Measurements from ENCODE around the gene PEX11G. TPM values are rescaled to one million over a fixed set of nuclear protein-coding genes. Genes with fewer than 3 reads are reported as not detected.
"Not testable (repeated sequence)": the region's sequence is repeated elsewhere in the genome, so short reads cannot be mapped to it uniquely, and the experiment has no call there.

The PEX11G gene
- total RNA-seq, 2 donors from 2014 or later: 0.27 to 0.74 TPM

DNA sequence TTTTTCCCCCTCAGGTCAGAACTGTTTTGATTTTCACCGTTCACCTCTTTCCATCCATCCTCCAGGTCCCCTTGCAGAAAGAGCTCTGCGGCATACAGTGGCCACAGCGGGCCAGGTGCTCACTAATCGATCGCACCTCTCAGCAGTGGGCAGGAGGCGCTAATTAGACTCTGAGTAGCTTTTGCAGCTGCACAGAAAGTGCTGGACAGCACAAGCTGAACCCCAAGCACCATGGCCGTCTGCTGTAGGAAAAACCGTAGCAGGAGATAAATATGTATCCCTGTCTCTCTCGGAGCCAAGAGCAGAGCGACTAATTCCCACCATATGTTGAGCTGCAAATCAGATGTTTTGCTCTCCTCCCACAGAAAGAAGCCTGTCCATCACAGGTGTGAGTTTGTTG lies 54.4 kb downstream of the PEX11G start:
- no peaks in the 10 kb centered on the region for H3K36me3 Mint-ChIP-seq
- H3K27ac Mint-ChIP-seq: peak overlapping the region in 1 of 2 donors; percentile 83
- no peaks in the 10 kb centered on the region for H3K9me3 Mint-ChIP-seq
- no peak for DNase-seq (ENCODE audit: low spot score in 2 of 2)
- no peak for ATAC-seq

DNA sequence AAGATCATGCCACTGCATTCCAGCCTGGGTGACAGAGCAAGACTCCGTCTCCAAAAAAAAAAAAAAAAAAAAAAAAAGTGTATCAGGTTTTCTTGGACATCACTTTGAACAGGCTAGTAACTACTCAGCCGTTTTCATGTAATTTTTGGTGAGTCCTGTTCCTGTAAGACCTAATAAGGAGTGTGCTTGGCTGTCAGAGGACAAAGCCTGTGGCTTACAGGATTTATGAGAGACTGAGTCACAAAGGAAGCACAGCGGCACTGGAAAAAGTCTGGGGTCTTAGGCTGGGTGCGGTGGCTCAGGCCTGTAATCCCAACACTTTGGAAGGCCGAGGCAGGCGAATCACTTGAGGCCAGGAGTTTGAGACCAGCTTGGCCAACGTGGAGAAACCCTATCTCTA lies 55.4 kb downstream of the PEX11G start:
- H3K36me3 Mint-ChIP-seq; ATAC-seq; DNase-seq (ENCODE audit: low spot score in 2 of 2); H3K9me3 Mint-ChIP-seq: not testable (repeated sequence)
- peak overlapping the region; percentile 36 to 66 for H3K27ac Mint-ChIP-seq

DNA sequence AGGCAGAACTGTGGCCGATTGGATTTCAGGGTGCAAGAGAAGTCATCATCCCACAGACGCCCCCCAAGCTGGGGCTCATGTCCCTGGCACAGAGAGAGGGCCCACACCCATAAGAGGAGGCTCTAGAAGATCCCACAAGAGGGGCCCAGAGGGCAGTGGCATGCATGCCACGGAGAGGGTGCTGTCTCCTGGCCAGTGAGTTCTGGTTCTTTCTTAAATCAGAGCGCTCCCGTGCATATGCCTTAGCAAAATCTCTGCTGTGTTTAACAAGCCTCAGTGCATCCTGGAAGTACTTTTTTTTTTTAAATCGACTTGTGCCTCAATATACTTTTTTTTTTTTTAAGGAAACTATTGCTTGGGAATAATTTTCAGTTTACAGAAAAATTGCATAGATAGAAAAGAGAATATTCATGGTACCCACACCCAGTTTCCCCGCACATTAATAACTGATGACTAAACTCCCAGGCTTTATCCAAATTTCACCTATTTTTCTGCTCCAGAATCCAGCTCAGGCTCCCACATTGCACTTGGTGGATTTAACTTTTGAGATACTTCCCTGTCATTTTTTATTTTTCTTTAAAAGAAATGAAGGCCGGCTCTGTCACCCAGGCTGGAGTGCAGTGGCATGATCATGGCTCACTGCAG lies 59.1 kb downstream of the PEX11G start:
- Mint-ChIP-seq H3K27ac (peak overlapping the region in 1 of 2 donors; percentile 60), H3K9me3 (no peaks in the 10 kb centered on the region), H3K36me3 (no peaks in the 10 kb centered on the region)
- ATAC-seq (no peak), DNase-seq (ENCODE audit: low spot score in 2 of 2) (no peak)

DNA sequence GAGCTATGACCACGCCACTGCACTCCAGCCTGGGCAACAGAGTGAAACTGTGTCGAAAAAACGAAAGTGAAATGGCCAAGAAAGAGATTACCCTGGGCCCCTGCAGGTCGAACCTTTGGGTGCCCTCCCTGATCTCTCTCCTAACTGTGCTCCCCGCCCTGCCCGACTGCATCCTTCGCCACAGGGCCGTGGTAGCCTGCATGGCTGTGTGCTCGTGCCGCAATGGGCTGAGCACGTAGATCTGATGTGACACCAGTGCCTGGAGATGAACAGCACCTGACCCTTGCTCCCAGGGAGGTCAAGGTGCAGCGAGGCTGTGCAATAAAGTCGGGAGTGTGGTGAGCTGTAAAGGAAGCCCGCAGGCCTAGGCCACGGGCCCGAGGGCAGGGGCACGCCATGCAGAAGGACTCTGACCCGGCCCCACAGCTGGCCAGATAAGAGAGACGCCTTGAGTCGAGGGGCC lies 60.2 kb downstream of the PEX11G start:
- Mint-ChIP-seq H3K27ac (peak overlapping the region; percentile 77 to 84), H3K9me3 (no peaks in the 10 kb centered on the region), H3K36me3 (no peaks in the 10 kb centered on the region)
- DNase-seq (ENCODE audit: low spot score in 2 of 2) (no peak), ATAC-seq (peak in 1 of 2 donors; percentile 6)

DNA sequence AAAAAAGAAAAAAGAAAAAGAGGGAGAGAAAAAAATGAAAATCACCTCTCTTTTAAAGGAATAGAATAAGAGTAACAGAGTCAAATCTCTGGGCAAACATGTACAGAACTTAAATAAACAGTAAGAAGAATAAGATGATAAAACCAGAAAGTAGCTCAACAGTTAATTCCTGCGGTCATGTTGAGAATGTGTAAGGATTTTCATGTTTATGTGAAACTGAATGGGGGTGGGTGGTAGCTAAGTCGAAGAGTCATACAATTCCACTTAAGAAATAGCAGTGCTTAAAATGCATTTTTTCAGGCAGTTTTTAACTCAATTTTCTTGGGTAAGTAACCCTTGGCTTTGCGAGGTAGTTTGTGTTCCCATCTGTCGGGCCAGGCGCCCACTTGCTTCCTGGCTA lies 60.9 kb downstream of the PEX11G start:
- DNase-seq (ENCODE audit: low spot score in 2 of 2) (no peak), ATAC-seq (peak; percentile 30 to 35)
- Mint-ChIP-seq H3K27ac (peak overlapping the region; percentile 66 to 84), H3K36me3 (no peaks in the 10 kb centered on the region), H3K9me3 (no peaks in the 10 kb centered on the region)

DNA sequence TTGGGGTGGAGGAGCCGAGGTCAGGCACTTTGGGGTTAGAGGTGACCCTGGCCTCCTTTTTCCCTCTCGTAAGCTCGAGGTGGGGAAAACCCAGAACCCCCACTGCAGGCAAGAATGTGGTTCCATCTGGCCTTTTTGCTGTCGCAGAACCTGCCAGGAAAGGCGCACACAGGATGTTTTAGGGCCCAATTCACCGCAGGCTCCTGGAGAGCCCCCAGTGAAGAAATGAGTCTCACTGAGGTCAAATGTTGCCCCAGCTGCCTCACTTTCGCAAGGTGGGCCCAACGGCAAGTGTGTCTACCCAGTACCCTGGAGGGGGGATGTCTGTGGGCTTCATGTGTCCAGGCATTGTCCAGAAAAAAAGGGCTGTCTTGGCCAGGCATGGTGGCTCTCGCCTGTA lies 61.8 kb downstream of the PEX11G start:
- DNase-seq (ENCODE audit: low spot score in 2 of 2): peak in 1 of 2 donors; percentile 63
- ATAC-seq: peak; percentile 20 to 66
- Mint-ChIP-seq H3K36me3 (no peaks in the 10 kb centered on the region), H3K9me3 (no peaks in the 10 kb centered on the region), H3K27ac (peak overlapping the region; percentile 66 to 84)

Other genes with a start within 250 kb of the PEX11G start
- 1 to 10 TPM; 3.6 TPM for gene INSR, start 194.6 kb downstream of the PEX11G start, total RNA-seq
- gene ARHGEF18, start 140.1 kb downstream of the PEX11G start, total RNA-seq: 10 to 100 TPM; 30.1 to 36.0 TPM
- gene ZNF358, start 27.1 kb upstream of the PEX11G start, total RNA-seq: 10 to 100 TPM in 1 of 2 donors, under 1 TPM in 1; 0.59 to 11.1 TPM
- 10 to 100 TPM; 10.3 to 11.0 TPM for gene MCOLN1, start 33.6 kb upstream of the PEX11G start, total RNA-seq
- 100 to 1,000 TPM; 102 to 138 TPM for gene PNPLA6, start 46.7 kb upstream of the PEX11G start, total RNA-seq
- gene CAMSAP3, start 106.8 kb upstream of the PEX11G start, total RNA-seq: under 1 TPM; 0.07 to 0.80 TPM
- 10 to 100 TPM; 46.4 to 65.6 TPM for gene XAB2, start 140.5 kb upstream of the PEX11G start, total RNA-seq
- 100 to 1,000 TPM; 101 to 108 TPM for gene PET100, start 140.8 kb upstream of the PEX11G start, total RNA-seq
- gene PCP2, start 144.7 kb upstream of the PEX11G start, total RNA-seq: 1 to 10 TPM; 1.8 to 4.2 TPM
- gene STXBP2, start 148.1 kb upstream of the PEX11G start, total RNA-seq: 100 to 1,000 TPM; 103 to 111 TPM
- gene RETN, start 180.0 kb upstream of the PEX11G start, total RNA-seq: not detected
- gene MCEMP1, start 188.1 kb upstream of the PEX11G start, total RNA-seq: not detected
- 10 to 100 TPM; 58.9 to 84.4 TPM for gene TRAPPC5, start 191.8 kb upstream of the PEX11G start, total RNA-seq
- gene FCER2, start 213.1 kb upstream of the PEX11G start, total RNA-seq: under 1 TPM; 0.56 to 0.57 TPM
- gene CLEC4G, start 243.1 kb upstream of the PEX11G start, total RNA-seq: not detected